K562 (cell line): ENCODE data around the gene HPS5. TPM values are rescaled to one million over a fixed set of nuclear protein-coding genes. Genes with fewer than 3 reads are reported as not detected.

Experiments
- ATAC-seq: fragments of 200-7000 bp; cut with Tn5 transposase; 3 replicates; pipeline ENCODE4 v1.9.1; 2020; ENCODE audit warnings: moderate library complexity
- BruUV-seq: library from RNA; stranded (reverse); fragments of 400-500 nt; replicated peaks from 2 replicates; lab custom pipeline; 2021; lab: Mats Ljungman, UMichigan
- CTCF ChIA-PET: fragments of 300-600 bp; formaldehyde crosslinking; extraction: SDS; loops from one replicate; lab custom pipeline; 2021; ENCODE audit warnings: low intra/inter-chr PET ratio; lab: Yijun Ruan, JAX
- POLR2A ChIA-PET: fragments of 300-600, 350-650 bp; sonication (Branson Sonifier 250); formaldehyde crosslinking; extraction: SDS; loops from one replicate; lab custom pipeline; 2021; ENCODE audit warnings: antibody characterized with exemption, inconsistent platforms; lab: Yijun Ruan, JAX
- DNase-seq, 4 experiments: peaks; one replicate each; pipeline versions ENCODE4 v3.0.0 to v3.0.0-alpha.2; 2011 to 2018; ENCODE audit warnings: low spot score in 3 of 4, mixed read lengths in 3 of 4; ENCODE audit errors: extremely low read depth in 1 of 4
- FAIRE-seq: peaks from 2 replicates; lab custom pipeline; 2011; peaks lifted over from hg19 to GRCh38; lab: Jason Lieb, UNC
- H2AFZ ChIP-seq: 2 replicates; pipeline ENCODE4 v1.6.0; 2011; ENCODE audit warnings: low read depth, low read length, control low read depth, inconsistent platforms
- H3K27ac ChIP-seq: fragments of 200-600 bp; 3 replicates; pipeline ENCODE4 v1.8.0; 2011; ENCODE audit warnings: low read depth, mild to moderate bottlenecking, control low read depth, inconsistent platforms, low read length, moderate library complexity, mixed read lengths; ENCODE audit errors: extremely low read depth
- H3K27me3 ChIP-seq, 2 experiments: fragments of 300-600 bp in 1 of 2; 2 replicates in 1 of 2; 3 replicates in 1 of 2; pipeline versions ENCODE4 v1.6.0 to v1.8.0; 2011; ENCODE audit warnings: inconsistent platforms in 2 of 2, low read length in 2 of 2, mild to moderate bottlenecking in 1 of 2, mixed read lengths in 1 of 2, moderate library complexity in 1 of 2; ENCODE audit not compliant: control insufficient read depth in 2 of 2, insufficient read depth in 2 of 2
- H3K36me3 ChIP-seq: fragments of 300-600 bp; 3 replicates; pipeline ENCODE4 v1.8.0; 2011; ENCODE audit warnings: mild to moderate bottlenecking, low read length, inconsistent platforms; ENCODE audit not compliant: control insufficient read depth, insufficient read depth
- H3K4me1 ChIP-seq, 2 experiments: fragments of 200-600 bp in 1 of 2; replicated peaks in 1 of 2; 2 replicates in 1 of 2; 3 replicates in 1 of 2; pipeline versions ENCODE4 v1.5.1 to v1.8.0; 2011; ENCODE audit warnings: inconsistent platforms in 2 of 2, low read length in 2 of 2, mild to moderate bottlenecking in 1 of 2, mixed read lengths in 1 of 2, moderate library complexity in 1 of 2; ENCODE audit not compliant: control insufficient read depth in 2 of 2, insufficient read depth in 2 of 2
- H3K4me2 ChIP-seq: 2 replicates; pipeline ENCODE4 v1.6.1; 2011; ENCODE audit warnings: low read length, control low read depth, inconsistent platforms, mixed read lengths; ENCODE audit not compliant: insufficient read depth
- H3K4me3 ChIP-seq: fragments of 200-600 bp; sonication (generic), shearing (Covaris generic); 2 replicates; pipeline ENCODE4 v1.5.1; 2016; ENCODE audit warnings: control low read depth, inconsistent platforms
- H3K79me2 ChIP-seq: fragments of 200-600 bp; 3 replicates; pipeline ENCODE4 v1.8.0; 2011; ENCODE audit warnings: low read length, inconsistent platforms; ENCODE audit not compliant: control insufficient read depth, insufficient read depth
- H3K9ac ChIP-seq, 2 experiments: 2 replicates each; pipeline versions ENCODE4 v1.6.0 to v1.6.1; 2011; ENCODE audit warnings: low read depth in 2 of 2, low read length in 2 of 2, control low read depth in 1 of 2, inconsistent platforms in 1 of 2, mild to moderate bottlenecking in 1 of 2, mixed read lengths in 1 of 2; ENCODE audit not compliant: insufficient read depth in 1 of 2
- H3K9me1 ChIP-seq: one replicate; pipeline ENCODE4 v1.6.0; 2011; ENCODE audit warnings: inconsistent platforms, mild to moderate bottlenecking, low read length, moderate library complexity; ENCODE audit not compliant: control insufficient read depth, insufficient read depth
- H3K9me3 ChIP-seq: replicated peaks from 2 replicates; pipeline ENCODE4 v1.5.1; 2011; ENCODE audit warnings: low read depth, low read length, inconsistent platforms; ENCODE audit not compliant: control insufficient read depth, insufficient read depth
- H4K20me1 ChIP-seq: replicated peaks from 2 replicates; pipeline ENCODE4 v1.6.1; 2011; ENCODE audit warnings: low read length, inconsistent platforms, mixed read lengths; ENCODE audit not compliant: control insufficient read depth, insufficient read depth
- ADNP ChIP-seq: fragments of 200-800 bp; sonication (Bioruptor generic); IDR thresholded peaks from 2 replicates; pipeline ENCODE4 v1.6.1; 2016; ENCODE audit warnings: missing genetic modification characterization, missing compliant biosample characterization
- ARHGAP35 ChIP-seq: fragments of 450-650 bp; IDR thresholded peaks from 2 replicates; pipeline ENCODE4 v1.6.1; 2018; ENCODE audit not compliant: partially characterized antibody
- ARID4B ChIP-seq: sonication (generic); formaldehyde crosslinking; IDR thresholded peaks from 2 replicates; pipeline ENCODE4 v1.8.0; 2022; ENCODE audit warnings: mild to moderate bottlenecking, missing genetic modification reagents
- CREM ChIP-seq: IDR thresholded peaks from 2 replicates; pipeline ENCODE4 v1.6.1; 2014; ENCODE audit warnings: antibody characterized with exemption, low read depth
- HMG20B ChIP-seq: fragments of 250-450 bp; sonication (Bioruptor Pico); IDR thresholded peaks from 2 replicates; pipeline ENCODE4 v1.5.0; 2021; ENCODE audit warnings: mild to moderate bottlenecking
- POLR2B ChIP-seq: fragments of 450-650 bp; IDR thresholded peaks from 2 replicates; pipeline ENCODE4 v1.6.1; 2018; ENCODE audit warnings: low read depth; ENCODE audit not compliant: partially characterized antibody
- SUPT5H ChIP-seq: fragments of 450-650 bp; IDR thresholded peaks from 2 replicates; pipeline ENCODE4 v1.6.1; 2016
- THAP7 ChIP-seq: fragments of 250-450 bp; sonication (Bioruptor Pico); IDR thresholded peaks from 2 replicates; pipeline ENCODE4 v1.5.0; 2021
- ZNF639 ChIP-seq, 2 experiments: fragments of 200-800 bp in 1 of 2; sonication (Bioruptor generic) in 1 of 2; sonication (generic) in 1 of 2; formaldehyde crosslinking in 1 of 2; IDR thresholded peaks in 1 of 2; conservative IDR thresholded peaks in 1 of 2; 2 replicates each; pipeline versions ENCODE4 v1.5.0 to v1.6.1; 2016 to 2020; ENCODE audit warnings: missing compliant biosample characterization in 1 of 2, missing genetic modification characterization in 1 of 2, missing genetic modification reagents in 1 of 2
- WGBS: fragments of 100-300 bp; shearing (Covaris generic); methylation state at CpG from one replicate; pipeline ENCODE4 v1.1.6; 2016; ENCODE audit warnings: low coverage, mixed read lengths; ENCODE audit not compliant: insufficient coverage; ENCODE audit errors: missing lambda C conversion rate; 5-methylcytosine and 5-hydroxymethylcytosine counted together
- in situ Hi-C: fragments of 300-500 bp; cut with MboI; formaldehyde crosslinking; loops from 4 replicates; pipeline ENCODE4 v1.15.0; 2018; ENCODE audit warnings: inconsistent platforms, mixed read lengths
- intact Hi-C: fragments of 100-400 bp; cut with micrococcal nuclease; formaldehyde crosslinking; loops from 2 replicates; pipeline ENCODE4 v1.14.2; 2022
- polyA plus RNA-seq, 8 experiments: library from polyadenylated mRNA; depleted of rRNA in 4 of 8; stranded (reverse) in 5 of 8; unstranded in 3 of 8; fragments of >200 nt; fragmentation: Nextera tagmentation in 2 of 8; fragmentation: Illumina TruSeq in 1 of 8; extraction: Ambion mirVana in 2 of 8; extraction: Trizol in 1 of 8; gene quantifications; 2 replicates each; pipeline versions ENCODE4 v1.2.1 to v1.2.3, GENCODE V29; 2011 to 2014; ENCODE audit warnings: inconsistent platforms in 1 of 8, missing spikeins in 1 of 8
- total RNA-seq, 7 experiments: library from RNA; depleted of rRNA in 6 of 7; stranded (reverse); fragments of >200 nt in 6 of 7; fragmentation: Illumina TruSeq in 2 of 7; extraction: Trizol in 2 of 7; gene quantifications; 2 replicates each; pipeline versions ENCODE4 v1.2.1 to v1.2.3, GENCODE V29; 2011 to 2021; ENCODE audit warnings: low replicate concordance in 1 of 7
- TF ChIP-seq, protein P1 (sequence below): fragments of 250-450 bp; sonication (Bioruptor Pico); IDR thresholded peaks from 2 replicates; pipeline ENCODE4 v1.5.0; 2020; ENCODE audit warnings: mild to moderate bottlenecking, borderline replicate concordance

The HPS5 gene
- total and polyA plus RNA-seq, 9 of the 15 experiments (the other 6 are each of a cell fraction or from before 2014, with no cell fraction given), result 12.2 to 28.1 (median 16.8) TPM

DNA sequence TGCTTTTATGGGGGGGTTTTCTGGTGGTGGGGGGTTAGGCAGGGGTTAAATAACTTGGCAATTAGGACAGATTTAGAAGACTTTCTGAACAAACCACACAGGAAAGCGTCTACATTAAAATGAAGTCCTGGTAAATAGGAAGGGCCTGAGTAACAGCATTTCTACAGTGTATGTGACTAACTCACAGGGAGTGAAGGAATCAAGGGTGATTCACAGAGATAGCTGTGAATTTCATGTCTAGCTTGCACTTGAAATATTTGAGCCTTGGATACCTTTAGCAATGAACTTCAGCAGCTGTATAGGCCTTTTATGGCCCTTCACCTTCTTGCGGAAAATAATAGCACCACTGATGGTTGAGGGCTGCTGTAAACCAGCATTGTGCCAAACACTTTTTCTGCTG is 46.3 kb upstream of the HPS5 start:
- 86% methylated on average over 2 of the region's 2 CpGs for WGBS
- TF ChIP-seq ARHGAP35, result no peak
- no peak for TF ChIP-seq HMG20B
- TF ChIP-seq SUPT5H, result no peak
- no peak for TF ChIP-seq CREM
- TF ChIP-seq THAP7, result no peak
- TF ChIP-seq, protein P1, sequence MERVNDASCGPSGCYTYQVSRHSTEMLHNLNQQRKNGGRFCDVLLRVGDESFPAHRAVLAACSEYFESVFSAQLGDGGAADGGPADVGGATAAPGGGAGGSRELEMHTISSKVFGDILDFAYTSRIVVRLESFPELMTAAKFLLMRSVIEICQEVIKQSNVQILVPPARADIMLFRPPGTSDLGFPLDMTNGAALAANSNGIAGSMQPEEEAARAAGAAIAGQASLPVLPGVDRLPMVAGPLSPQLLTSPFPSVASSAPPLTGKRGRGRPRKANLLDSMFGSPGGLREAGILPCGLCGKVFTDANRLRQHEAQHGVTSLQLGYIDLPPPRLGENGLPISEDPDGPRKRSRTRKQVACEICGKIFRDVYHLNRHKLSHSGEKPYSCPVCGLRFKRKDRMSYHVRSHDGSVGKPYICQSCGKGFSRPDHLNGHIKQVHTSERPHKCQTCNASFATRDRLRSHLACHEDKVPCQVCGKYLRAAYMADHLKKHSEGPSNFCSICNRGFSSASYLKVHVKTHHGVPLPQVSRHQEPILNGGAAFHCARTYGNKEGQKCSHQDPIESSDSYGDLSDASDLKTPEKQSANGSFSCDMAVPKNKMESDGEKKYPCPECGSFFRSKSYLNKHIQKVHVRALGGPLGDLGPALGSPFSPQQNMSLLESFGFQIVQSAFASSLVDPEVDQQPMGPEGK (CRISPR knock-in tag), result no peak
- TF ChIP-seq POLR2B, result no peak
- TF ChIP-seq ARID4B, result no peak
- TF ChIP-seq ADNP, result no peak
- no peak for TF ChIP-seq ZNF639 (CRISPR knock-in tag; conservative IDR thresholded peaks at IDR 0.05 in 1 of 2, IDR thresholded peaks at IDR 0.05 in 1 of 2)
- CTCF ChIA-PET, result no interaction called here
- intact Hi-C loops, result no loop called here
- no peak overlapping the region for H2AFZ ChIP-seq
- in situ Hi-C loops, result no loop called here
- H3K79me2 ChIP-seq, result no peaks in the 10 kb centered on the region
- no peak for FAIRE-seq
- H3K4me1 ChIP-seq, result peaks cover 0 to 7% of the 10 kb centered on the region in 2 experiments; a peak in 3 of 5 replicates
- POLR2A ChIA-PET, result interaction anchor here (1.9 kb wide), 1 partner anchor 27 kb away, joined by 6 read pairs; the partner anchor contains the start of gene LDHA
- no peak overlapping the region for H3K9ac ChIP-seq
- H3K4me2 ChIP-seq, result no peak overlapping the region
- no peaks in the 10 kb centered on the region for H3K9me1 ChIP-seq
- DNase-seq, result no peak
- no peak for ATAC-seq
- H3K4me3 ChIP-seq, result no peak overlapping the region
- no TSS peak for BruUV-seq
- H3K27me3 ChIP-seq, result no peaks in the 10 kb centered on the region
- no peaks in the 10 kb centered on the region for H3K9me3 ChIP-seq
- no peak overlapping the region for H3K27ac ChIP-seq
- peaks cover 47% of the 10 kb centered on the region for H3K36me3 ChIP-seq
- no peaks in the 10 kb centered on the region for H4K20me1 ChIP-seq
